ENCODE data around the gene ZNF322. TPM values are rescaled to one million over a fixed set of nuclear protein-coding genes. Genes with fewer than 3 reads are reported as not detected.
"Not testable (repeated sequence)": the region's sequence is repeated elsewhere in the genome, so short reads cannot be mapped to it uniquely, and the experiment has no call there.

Gene ZNF322, protein sequence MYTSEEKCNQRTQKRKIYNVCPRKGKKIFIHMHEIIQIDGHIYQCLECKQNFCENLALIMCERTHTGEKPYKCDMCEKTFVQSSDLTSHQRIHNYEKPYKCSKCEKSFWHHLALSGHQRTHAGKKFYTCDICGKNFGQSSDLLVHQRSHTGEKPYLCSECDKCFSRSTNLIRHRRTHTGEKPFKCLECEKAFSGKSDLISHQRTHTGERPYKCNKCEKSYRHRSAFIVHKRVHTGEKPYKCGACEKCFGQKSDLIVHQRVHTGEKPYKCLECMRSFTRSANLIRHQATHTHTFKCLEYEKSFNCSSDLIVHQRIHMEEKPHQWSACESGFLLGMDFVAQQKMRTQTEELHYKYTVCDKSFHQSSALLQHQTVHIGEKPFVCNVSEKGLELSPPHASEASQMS
- 27.7 TPM for total RNA-seq

DNA sequence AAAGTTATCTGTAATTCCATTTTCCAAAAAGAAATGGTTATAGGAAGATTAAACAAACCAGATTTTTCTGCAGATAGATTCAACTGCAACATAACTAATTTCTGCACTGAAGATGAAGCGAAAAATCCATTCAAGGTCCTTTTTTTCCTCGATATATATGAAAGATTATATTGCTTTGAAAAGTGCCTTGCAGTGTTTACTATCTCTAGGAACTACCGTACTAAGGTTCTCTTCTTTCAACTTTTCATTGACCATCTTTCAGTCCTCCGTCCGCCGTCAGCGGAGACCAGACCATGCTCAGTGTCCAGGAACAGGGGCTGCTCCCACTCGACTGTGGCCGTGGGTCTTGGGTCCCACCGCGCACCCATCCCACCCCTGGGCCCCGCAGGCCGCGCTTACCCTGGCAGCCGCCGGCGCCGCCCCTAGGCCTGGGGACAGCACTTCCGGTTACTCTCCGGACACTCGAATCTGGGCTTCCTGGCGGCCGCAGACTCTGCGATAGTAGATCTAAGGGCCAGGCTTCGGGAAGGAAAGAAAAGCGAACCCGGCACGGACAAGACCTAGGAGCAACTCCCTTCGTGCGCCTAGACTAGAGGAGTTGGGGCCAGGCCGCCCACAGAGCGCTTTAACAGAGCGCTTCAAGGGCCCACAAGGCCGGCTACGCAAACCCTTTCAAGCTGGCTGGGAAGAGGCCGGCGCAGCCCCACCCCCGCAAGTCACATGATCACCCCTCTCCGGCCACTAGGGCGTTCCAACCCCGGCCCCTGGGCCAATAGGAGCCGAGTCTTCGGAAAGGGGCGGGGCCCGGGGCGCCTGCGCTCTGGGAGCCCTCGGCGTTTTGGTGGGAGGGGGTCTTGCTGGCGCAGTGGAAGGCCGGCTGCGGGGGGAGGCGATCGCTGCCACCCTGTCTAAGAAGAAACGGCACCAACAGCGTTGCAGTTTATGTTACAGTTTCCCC is at the start of gene ZNF322:
TSS of gene ZNF322 (minus strand) at position 705 of the 958 bp plus-strand sequence. CDS start 21,193 bp downstream, outside the sequence.
- DNase-seq (ENCODE audit: low spot score): peak; percentile 96

DNA sequence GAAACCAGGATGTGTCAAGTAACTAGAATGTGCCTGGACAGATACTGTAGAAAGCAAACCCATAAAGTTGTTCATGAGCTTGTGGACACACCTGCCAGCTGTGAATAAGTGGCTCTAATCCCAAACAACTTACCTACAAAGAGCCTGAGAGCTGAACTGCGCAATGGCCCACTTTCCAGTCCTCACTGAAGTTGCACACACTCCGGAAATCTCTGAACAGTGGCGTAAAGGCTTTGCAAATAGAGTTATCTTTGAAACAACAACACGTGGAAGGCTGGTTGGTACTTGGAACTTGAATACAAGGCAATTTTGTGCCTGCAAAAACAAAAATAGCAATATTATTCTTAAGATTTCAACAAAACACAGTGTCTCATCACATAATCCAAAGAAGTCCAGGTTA is 46.2 kb upstream of the ZNF322 start:
- not testable (repeated sequence) for DNase-seq (ENCODE audit: low spot score)

DNA sequence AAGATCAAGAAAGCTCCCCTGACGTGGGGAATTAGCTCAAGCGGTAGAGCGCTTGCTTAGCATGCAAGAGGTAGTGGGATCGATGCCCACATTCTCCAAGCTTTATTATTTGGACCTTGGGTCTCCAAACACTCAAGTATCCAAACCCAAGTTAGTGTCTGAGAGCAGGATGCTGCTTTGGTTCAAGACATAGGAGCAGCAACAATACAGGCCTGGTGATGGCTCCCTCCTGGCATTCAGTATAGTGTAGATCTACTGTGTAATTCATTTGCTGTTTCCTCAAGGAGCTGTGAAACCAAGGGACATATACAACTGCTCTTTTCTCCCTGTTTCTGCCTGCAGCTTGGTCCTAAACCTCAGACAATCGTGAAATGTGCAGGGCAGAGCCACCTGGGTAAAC is 45.8 kb upstream of the ZNF322 start:
- DNase-seq (ENCODE audit: low spot score): not testable (repeated sequence)

DNA sequence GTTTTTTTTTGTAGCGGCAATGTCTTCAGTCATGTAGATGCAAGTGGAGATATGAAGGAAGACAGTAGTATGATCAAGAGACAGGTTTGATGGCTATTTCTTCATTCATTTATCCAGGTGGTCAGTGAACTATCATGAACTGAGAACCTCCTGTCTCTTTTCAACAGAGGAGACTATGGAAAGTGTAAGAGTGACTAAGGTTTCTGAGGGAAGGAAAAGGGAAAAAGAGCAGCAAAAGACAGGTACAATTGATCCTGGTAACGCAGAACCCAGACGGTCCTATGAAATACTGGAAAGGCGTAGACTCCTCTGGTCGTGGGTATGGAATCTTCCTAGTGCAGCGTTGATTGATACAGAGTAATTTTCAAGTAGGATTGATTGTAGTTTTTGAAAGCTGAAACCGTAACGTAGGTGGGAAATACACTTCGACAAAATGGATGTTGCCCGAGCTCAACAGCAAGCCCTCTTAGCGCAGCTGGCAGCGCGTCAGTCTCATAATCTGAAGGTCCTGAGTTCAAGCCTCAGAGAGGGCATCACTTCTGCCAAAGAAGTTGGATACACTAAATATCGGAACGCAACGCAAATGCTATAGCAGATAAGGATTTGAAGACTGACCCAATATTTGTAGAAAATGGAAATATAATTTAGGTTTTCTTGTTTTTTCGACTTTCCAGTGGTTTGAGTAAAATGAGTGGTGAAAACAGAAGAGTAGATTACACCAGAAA is 41.6 kb upstream of the ZNF322 start:
- not testable (repeated sequence) for DNase-seq (ENCODE audit: low spot score)

DNA sequence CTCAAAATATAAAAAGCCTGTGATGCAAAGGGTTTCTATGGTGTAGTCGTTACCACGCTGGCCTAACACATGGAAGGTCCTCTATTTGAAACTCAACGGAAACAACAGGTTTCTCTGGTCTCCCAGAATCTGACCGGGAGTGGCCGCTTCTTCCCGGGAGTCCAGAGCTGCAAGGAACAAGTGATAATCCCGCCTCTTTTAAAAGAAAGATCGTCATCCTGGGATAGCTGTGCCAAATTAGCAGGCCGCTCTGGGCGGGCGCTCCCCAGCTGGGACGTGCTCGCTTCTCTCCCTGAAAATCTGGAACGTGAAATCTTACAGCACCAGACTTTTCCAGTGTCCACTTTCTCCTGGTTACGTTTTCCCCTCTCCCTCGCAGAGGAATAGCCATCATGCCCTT is 38.0 kb upstream of the ZNF322 start:
- not testable (repeated sequence) for DNase-seq (ENCODE audit: low spot score)

DNA sequence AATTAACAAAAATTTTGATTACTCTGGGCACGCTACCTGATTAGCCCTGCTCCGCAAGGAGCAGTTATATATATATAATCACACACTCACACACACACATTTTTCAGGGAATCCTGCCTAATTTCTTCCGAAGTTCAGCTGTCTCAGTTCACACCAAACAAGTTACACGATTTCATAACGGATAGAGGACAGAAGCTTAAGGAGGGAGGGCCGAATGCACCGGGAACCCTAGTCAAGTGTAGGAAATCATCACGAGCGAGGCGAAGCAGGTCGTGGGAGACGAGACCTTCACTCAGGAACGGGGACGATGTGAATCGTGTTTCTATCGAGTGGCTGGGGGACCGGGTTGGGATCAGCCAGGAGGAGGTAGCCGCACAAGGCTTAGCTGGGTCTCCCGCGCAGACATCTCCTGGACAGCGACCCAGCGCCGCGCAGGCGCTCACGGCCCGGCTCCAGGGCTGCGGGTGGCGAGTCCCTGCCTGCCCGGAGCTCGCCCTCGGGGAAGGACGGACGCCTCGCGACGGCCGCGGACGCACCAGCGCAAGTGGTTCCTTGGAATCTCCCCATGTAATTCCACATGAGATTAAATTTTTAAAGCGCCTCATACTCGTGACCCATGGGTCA is 29.9 kb upstream of the ZNF322 start:
- DNase-seq (ENCODE audit: low spot score): not testable (repeated sequence)

DNA sequence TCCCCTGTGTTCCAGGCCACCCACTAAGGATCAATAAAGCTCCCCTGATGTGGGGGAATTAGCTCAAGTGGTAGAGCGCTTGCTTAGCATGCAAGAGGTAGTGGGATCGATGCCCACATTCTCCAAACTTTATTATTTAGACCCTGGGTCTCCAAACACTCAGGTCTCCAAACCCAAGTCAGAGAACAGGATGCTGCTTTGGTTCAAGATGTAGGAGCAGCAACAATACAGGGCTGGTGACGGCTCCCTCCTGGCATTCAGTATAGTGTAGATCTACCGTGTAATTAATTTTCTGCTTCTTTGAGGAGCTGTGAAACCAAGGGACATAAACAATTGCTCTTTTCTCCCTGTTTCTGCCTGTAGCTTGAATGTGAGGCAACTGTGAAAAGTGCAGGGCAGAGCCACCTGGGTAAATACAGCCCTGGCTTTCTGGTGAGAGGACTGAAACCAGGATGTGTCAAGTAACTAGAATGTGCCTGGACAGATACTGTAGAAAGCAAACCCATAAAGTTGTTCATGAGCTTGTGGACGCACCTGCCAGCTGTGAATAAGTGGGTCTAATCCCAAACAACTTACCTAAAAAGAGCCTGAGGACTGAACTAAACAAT is 23.0 kb upstream of the ZNF322 start:
- not testable (repeated sequence) for DNase-seq (ENCODE audit: low spot score)

DNA sequence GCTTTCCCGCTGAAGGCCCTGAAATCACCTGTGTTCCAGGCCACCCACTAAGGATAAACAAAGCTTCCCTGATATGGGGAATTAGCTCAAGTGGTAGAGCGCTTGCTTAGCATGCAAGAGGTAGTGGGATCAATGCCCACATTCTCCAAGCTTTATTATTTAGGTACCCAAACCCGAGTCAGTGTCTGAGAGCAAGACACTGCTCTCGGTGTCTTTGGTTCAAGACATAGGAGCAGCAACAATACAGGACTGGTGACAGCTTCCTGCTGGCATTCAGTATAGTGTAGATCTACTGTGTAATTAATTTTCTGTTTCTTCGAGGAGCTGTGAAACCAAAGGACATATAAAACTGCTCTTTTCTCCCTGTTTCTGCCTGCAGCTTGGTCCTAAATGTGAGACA is 13.7 kb upstream of the ZNF322 start:
- DNase-seq (ENCODE audit: low spot score): not testable (repeated sequence)

DNA sequence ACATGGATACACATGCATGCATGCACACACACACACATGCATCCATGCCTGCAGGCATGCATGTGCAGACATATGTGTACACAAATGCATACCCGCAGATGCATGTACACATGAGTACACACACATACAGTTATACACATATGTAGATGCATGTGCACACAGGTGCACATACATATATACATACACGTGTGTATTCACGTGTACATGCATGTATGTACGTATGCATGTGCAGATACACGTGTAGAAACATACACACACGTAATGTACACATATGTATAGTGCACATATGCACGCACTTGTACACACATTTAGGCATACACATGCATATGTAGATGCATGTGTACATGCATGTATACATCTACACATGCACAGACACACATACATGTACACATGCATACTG is 11.0 kb upstream of the ZNF322 start:
- DNase-seq (ENCODE audit: low spot score): not testable (repeated sequence)

DNA sequence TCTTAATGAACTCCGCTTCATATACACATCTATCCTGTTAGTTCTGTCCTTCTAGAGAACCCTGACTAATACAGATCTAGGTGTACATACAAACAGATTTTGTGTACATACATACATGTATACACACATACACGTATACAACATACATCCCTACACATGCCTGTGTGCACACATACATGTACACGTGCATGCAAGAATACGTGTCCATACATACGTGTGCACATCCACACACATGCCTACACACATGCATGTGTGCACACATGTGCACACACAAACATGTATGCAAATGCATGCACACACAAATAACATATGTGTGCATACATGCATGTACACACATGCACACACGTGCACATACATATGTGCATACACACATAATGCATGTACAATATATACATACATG is 10.5 kb upstream of the ZNF322 start:
- not testable (repeated sequence) for DNase-seq (ENCODE audit: low spot score)

DNA sequence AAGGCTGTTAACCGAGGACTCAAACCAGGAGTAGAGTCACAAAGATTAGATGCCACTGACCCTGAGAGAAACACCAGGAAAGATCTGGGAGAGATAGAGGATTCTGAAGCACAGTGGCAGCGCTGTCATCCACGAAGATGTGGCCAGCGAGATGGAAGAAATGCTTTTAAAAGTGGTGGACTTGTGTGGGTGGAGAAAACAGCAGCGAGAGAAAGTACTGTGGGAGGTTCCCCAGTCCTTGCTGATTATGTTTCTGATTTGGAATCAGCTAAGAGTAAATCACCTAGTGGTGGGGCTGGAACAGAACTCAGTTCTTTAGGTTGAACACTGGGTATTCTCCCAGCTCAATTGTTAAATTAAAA is 435 bp upstream of the ZNF322 start:
- no peak for DNase-seq (ENCODE audit: low spot score)

DNA sequence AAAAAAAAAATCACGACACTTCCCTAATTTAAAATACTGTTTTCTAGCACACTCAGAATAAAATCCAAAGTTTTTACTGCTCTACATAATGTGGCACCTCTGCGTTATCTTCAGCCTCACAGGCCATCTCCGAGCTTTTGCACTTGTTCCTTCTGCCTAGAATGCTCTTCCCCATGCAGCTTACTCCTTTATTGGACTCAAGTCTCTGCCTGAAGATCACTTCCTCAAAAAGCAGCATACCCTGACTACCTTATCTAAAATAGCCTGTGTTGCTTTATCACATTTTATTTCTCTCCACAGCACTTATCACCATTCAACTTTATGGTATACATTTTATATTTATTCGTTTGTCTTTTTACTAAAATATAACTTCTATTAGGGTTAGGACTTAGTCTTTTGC is 2.3 kb downstream of the ZNF322 start:
- DNase-seq (ENCODE audit: low spot score): no peak

DNA sequence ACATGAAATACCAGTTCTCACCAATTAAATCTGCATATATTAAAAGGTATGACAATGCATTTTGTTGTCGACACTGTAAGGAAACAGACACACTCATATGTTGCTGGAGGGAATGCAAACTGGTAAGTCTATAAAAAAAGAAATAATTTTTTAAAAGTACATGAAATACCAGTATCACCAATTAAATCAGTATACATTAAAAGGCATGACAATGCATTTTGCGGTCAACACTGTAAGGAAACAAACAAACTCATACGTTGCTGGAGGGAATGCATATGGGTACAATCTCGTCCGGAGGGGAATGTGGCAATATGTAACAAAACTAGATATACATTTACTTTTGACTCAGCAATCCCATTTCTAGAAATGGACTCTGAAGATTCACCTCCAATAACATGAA is 6.5 kb downstream of the ZNF322 start:
- no peak for DNase-seq (ENCODE audit: low spot score)

DNA sequence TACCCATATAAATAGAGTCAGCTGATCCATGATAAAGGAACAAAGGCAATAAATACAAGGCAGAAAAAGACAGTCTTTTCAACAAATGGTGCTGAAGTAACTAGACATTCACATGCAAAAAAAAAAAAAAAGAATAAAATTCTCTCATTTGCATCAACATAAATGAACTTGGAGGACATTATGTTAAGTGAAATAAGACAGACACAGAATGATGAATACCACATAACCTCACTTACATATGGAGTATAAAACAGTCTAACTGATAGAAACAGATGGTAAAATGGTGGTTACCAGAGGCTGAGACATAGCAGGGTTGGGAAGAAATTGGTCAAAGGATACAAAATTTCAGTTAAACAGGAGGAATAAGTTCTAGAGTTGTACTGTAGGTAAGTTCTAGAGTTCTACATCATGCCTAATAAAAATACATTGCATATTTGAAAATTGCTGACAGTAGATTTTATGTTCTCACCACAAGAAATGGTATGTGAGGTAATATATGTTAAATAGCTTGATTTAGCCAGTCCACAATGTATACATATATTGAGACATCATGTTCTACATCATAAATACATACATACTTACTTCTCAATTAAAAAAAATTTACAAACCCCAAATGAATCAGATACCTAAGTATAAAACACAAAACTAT is 8.3 kb downstream of the ZNF322 start:
- DNase-seq (ENCODE audit: low spot score): no peak

DNA sequence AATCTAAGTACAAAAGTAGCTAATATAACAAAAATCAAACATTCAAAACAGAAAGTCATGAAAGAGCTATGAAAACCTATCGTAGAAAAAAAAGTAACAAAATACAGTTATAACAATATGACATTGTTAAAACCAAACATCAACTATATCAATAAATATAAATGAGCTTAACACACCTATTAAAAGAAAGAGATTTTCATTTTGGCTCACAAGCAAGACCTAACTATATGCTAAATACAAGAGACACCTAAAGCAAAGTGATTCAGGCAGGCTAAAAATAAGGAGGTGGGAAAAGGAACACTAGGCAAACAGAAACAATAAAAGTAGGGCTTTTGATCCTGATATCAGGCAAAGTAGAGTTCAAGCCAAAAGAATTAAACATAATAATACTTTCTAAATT is 13.5 kb downstream of the ZNF322 start:
- no peak for DNase-seq (ENCODE audit: low spot score)

DNA sequence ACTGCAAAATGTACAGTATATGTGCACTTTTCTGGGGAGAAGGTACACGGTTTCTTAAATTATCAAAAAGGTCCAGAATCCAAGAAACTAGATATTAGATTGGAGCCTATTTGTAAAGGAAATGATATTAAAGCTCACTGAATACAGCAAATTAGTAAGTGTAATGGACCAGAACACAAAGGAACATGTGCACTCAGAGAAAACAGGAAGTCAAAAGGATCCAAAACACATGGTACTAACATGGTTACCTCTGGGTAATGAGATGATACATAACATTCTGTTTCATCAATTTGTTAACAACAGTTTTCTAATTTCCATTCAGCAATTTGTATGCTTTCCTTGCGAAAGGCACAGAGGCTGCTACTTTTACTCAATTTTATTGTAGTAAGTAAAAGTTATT is 18.7 kb downstream of the ZNF322 start:
- DNase-seq (ENCODE audit: low spot score): no peak

DNA sequence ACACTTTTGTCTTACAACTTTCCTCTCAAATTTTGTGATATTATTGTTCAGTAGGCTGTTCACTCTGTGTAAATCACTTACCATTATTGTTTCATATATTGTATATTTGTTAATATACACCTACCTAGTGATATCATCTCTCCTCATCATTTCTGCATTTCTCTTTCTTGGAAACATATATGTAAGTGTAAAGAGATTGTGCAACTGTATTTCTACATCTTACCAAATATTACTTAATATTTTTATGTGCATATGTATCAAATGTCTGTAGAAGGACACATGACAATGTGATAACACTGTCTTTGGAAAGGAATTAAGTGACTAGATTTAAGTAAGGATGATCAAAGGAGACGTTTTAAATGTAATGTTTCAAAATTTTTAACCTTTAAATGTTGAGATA is 30.2 kb downstream of the ZNF322 start:
- DNase-seq (ENCODE audit: low spot score): no peak

DNA sequence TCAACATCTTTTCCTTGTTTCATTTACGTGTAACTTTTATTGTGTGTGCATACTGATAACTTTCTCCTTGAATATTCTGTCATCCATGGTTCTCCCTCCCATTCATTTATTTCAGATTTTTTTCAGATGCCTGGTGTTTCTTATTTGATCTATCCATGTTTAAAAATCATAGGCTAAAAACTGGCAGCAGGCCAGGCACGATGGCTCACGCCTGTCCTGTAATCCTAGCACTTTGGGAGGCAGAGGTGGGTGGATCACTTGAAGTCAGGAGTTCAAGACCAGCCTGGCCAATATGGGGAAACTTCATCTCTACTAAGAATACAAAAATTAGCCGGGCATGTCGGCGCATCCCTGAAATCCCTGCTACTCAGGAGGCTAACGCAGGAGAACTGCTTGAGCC is 31.7 kb downstream of the ZNF322 start:
- no peak for DNase-seq (ENCODE audit: low spot score)

DNA sequence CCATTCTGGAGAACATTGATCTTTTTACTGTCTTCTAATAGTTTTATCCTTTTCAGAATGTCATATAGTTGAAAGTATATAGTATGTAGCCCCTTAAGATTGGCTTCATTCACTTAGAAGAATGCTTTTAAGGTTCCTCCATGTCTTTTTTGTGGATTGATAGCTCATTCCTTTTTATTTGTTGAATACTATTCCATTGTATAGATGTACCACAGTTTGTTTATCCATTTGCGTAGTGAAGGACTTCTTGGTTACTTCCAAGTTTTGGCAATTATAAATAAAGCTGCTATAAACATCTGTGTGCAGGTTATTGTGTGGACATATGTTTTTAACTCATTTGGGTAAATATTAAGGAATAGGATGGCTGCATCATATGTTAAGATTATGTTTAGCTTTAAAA is 35.0 kb downstream of the ZNF322 start:
- DNase-seq (ENCODE audit: low spot score): no peak

DNA sequence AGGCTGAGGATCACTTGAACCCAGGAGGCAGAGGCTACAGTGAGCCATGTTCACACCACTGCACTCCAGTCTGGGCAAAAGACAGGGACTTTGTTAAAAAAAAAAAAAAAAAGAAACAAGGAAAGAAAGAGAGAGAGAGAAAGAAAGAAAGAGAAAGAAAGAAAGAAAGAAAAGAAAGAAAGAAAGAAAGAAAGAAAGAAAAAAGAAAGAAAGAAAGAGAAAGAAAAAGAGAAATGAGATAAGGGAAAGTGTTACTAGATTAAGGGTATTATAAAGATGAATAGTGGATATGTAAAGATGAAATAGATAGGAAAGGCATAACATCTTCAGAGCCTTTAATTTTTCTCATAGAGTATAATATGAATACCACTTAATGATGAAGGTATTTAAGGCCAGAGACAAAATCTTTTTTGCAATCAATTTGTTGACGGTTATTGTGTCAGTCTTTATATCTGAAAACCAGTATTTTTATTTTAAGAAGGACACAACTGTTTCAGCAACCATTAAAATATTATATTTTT is 36.1 kb downstream of the ZNF322 start:
- no peak for DNase-seq (ENCODE audit: low spot score)
